Measurements from ENCODE around the gene CFAP206. TPM values are rescaled to one million over a fixed set of nuclear protein-coding genes. Genes with fewer than 3 reads are reported as not detected.

CFAP206 gene
- total and polyA plus RNA-seq, 10 of the 15 experiments (the other 5 are each of a cell fraction or from before 2014, with no cell fraction given): 0.04 to 0.24 (median 0.09) TPM; not detected in 6

GRCh38 chr6:87373377-87373776 lies 34.4 kb upstream of the CFAP206 start:
- ATAC-seq (no peak), DNase-seq (ENCODE audit: low read depth, low spot score) (no peak), FAIRE-seq (no peak)
- Histone ChIP-seq H3K27ac (ENCODE audit: control insufficient read depth, insufficient read depth) (no peak overlapping the region), H3K9ac (ENCODE audit: control insufficient read depth, insufficient read depth, low read length) (no peak overlapping the region), H3K9me3 (replicated peaks; ENCODE audit: control insufficient read depth, insufficient read depth, low read length) (no peaks in the 10 kb centered on the region; the same call in 2 of the 3 replicates), H3K27me3 (replicated peaks in 1 of 2; ENCODE audit: control insufficient read depth in 2 of 2, insufficient read depth in 2 of 2, low read length in 1 of 2) (no peaks in the 10 kb centered on the region), H3K4me3 (no peak overlapping the region), H3K36me3 (ENCODE audit: control insufficient read depth in 2 of 2, insufficient read depth in 2 of 2, low read length in 1 of 2) (no peaks in the 10 kb centered on the region), H3K4me1 (ENCODE audit: control insufficient read depth, insufficient read depth, low read length) (no peaks in the 10 kb centered on the region), H4K20me1 (ENCODE audit: control insufficient read depth, insufficient read depth) (no peaks in the 10 kb centered on the region), H3K4me2 (ENCODE audit: control insufficient read depth, insufficient read depth) (no peak overlapping the region), H3K79me2 (ENCODE audit: control insufficient read depth, insufficient read depth, low read length) (no peaks in the 10 kb centered on the region), H2AFZ (ENCODE audit: control insufficient read depth, low read depth, low read length) (no peak overlapping the region)
- 79% methylated on average over 2 of the region's 2 CpGs for WGBS (ENCODE audit: insufficient coverage, insufficient replicate concordance, low lambda C conversion rate, missing lambda C conversion rate)
- ChIA-PET RAD21 (ENCODE audit: unreplicated experiment) (no interaction called here), POLR2A (no interaction called here), SMC1A (ENCODE audit: uncharacterized antibody, unreplicated experiment) (no interaction called here), CTCF (no interaction called here)
- TF ChIP-seq POLR2A (IDR thresholded peaks at IDR 0.05; ENCODE audit: low read depth, low read length) (no peak), EGR1 (IDR thresholded peaks at IDR 0.05; ENCODE audit: borderline replicate concordance in 1 of 2, low read depth in 2 of 2, low read length in 2 of 2) (no peak), RAD51 (IDR thresholded peaks at IDR 0.05) (no peak), IKZF2 (IDR thresholded peaks at IDR 0.05) (no peak), IKZF1 (conservative IDR thresholded peaks at IDR 0.05) (no peak), MAX (IDR thresholded peaks at IDR 0.05; ENCODE audit: low read depth, low read length) (no peak), BCLAF1 (IDR thresholded peaks at IDR 0.05) (no peak)
- in situ Hi-C loops (cut with MboI) (no loop called here), intact Hi-C loops (cut with micrococcal nuclease; ENCODE audit: unreplicated experiment) (no loop called here)
- BruUV-seq (replicated peaks): no TSS peak
